GM18526 (cell line): ENCODE results near the gene FAS.

ENCODE experiments used
- POLR2A ChIP-seq: IDR thresholded peaks from 3 replicates; pipeline ENCODE4 v1.6.1; 2011; ENCODE audit not compliant: insufficient read length; ENCODE audit errors: extremely low read depth

FAS gene

GRCh38 chr10:88990384-88991160 is at the start of gene FAS:
Gene FAS (plus strand): TSS chr10:88990798. CDS start chr10:88990877, 79 bp downstream.
- TF ChIP-seq POLR2A: peak; percentile 86

- no peak for TF ChIP-seq POLR2A
Observed at GRCh38 chr10:88941026-88941425, 49.6 kb upstream of the FAS start.

- TF ChIP-seq POLR2A: no peak
Observed at GRCh38 chr10:88943778-88944177, 46.8 kb upstream of the FAS start.

GRCh38 chr10:88944813-88945212 is 45.8 kb upstream of the FAS start:
- no peak for TF ChIP-seq POLR2A

GRCh38 chr10:88946200-88946599 is 44.4 kb upstream of the FAS start:
- no peak for TF ChIP-seq POLR2A

- TF ChIP-seq POLR2A: no peak
Observed at GRCh38 chr10:88946965-88947590, 43.5 kb upstream of the FAS start.

- no peak for TF ChIP-seq POLR2A
Observed at GRCh38 chr10:88949051-88949450, 41.5 kb upstream of the FAS start.

GRCh38 chr10:88949912-88950837 is 40.4 kb upstream of the FAS start:
- TF ChIP-seq POLR2A: no peak

- no peak for TF ChIP-seq POLR2A
Observed at GRCh38 chr10:88952647-88953111, 37.9 kb upstream of the FAS start, which contains the start of gene ACTA2. Gene ACTA2 (minus strand): TSS chr10:88952773. CDS start chr10:88948930, 3,843 bp downstream.

GRCh38 chr10:88953662-88954061 is 36.9 kb upstream of the FAS start:
- TF ChIP-seq POLR2A: no peak

GRCh38 chr10:88954458-88955083 is 36.0 kb upstream of the FAS start:
- TF ChIP-seq POLR2A: no peak

- no peak for TF ChIP-seq POLR2A
Observed at GRCh38 chr10:88957381-88957780, 33.2 kb upstream of the FAS start.

GRCh38 chr10:88958721-88959120 is 31.9 kb upstream of the FAS start:
- TF ChIP-seq POLR2A: no peak

- no peak for TF ChIP-seq POLR2A
Observed at GRCh38 chr10:88960802-88961201, 29.8 kb upstream of the FAS start.

GRCh38 chr10:88961266-88961665 is 29.3 kb upstream of the FAS start:
- TF ChIP-seq POLR2A: no peak
